IPS-18a (cell line): ENCODE measurements around the gene TIMM8B.
A peak's percentile ranks its signal among the peaks of the same experiment; 100 is the strongest.
"Not testable (repeated sequence)": the region's sequence is repeated elsewhere in the genome, so short reads cannot be mapped to it uniquely, and the experiment has no call there.

Experiments used
- H3K27ac ChIP-seq: one replicate; pipeline ENCODE4 v1.5.1; 2013; ENCODE audit warnings: low read length
- H3K27me3 ChIP-seq: one replicate; pipeline ENCODE4 v1.6.1; 2013; ENCODE audit warnings: mild to moderate bottlenecking, low read length; ENCODE audit not compliant: control insufficient read depth, insufficient read depth
- H3K36me3 ChIP-seq: one replicate; pipeline ENCODE4 v1.6.1; 2013; ENCODE audit warnings: low read depth, low read length; ENCODE audit not compliant: control insufficient read depth
- H3K4me1 ChIP-seq: one replicate; pipeline ENCODE4 v1.6.1; 2013; ENCODE audit warnings: low read depth, low read length; ENCODE audit not compliant: control insufficient read depth
- H3K4me3 ChIP-seq: one replicate; pipeline ENCODE4 v1.5.1; 2013; ENCODE audit warnings: low read length
- H3K9ac ChIP-seq: one replicate; pipeline ENCODE4 v1.6.1; 2013; ENCODE audit warnings: mild to moderate bottlenecking, low read length, moderate library complexity
- H3K9me3 ChIP-seq: one replicate; pipeline ENCODE4 v1.6.1; 2013; ENCODE audit warnings: low read depth, low read length; ENCODE audit not compliant: control insufficient read depth

The TIMM8B gene

GRCh38 chr11:112113539-112114457 lies 27.2 kb upstream of the TIMM8B start:
- Histone ChIP-seq H3K9ac (no peak overlapping the region), H3K36me3 (no peaks in the 10 kb centered on the region), H3K4me1 (no peaks in the 10 kb centered on the region), H3K27me3 (no peaks in the 10 kb centered on the region), H3K9me3 (no peaks in the 10 kb centered on the region), H3K4me3 (no peak overlapping the region), H3K27ac (no peak overlapping the region)

- Histone ChIP-seq H3K9me3 (no peaks in the 10 kb centered on the region), H3K27ac (no peak overlapping the region), H3K27me3 (no peaks in the 10 kb centered on the region), H3K9ac (no peak overlapping the region), H3K4me1 (no peaks in the 10 kb centered on the region), H3K36me3 (no peaks in the 10 kb centered on the region), H3K4me3 (no peak overlapping the region)
Observed at GRCh38 chr11:112106070-112106469, 19.5 kb upstream of the TIMM8B start.

GRCh38 chr11:112103446-112103845 lies 16.9 kb upstream of the TIMM8B start:
- H3K9ac ChIP-seq = no peak overlapping the region
- no peaks in the 10 kb centered on the region for H3K4me1 ChIP-seq
- no peaks in the 10 kb centered on the region for H3K9me3 ChIP-seq
- no peak overlapping the region for H3K27ac ChIP-seq
- no peaks in the 10 kb centered on the region for H3K27me3 ChIP-seq
- no peaks in the 10 kb centered on the region for H3K36me3 ChIP-seq
- H3K4me3 ChIP-seq = no peak overlapping the region

GRCh38 chr11:112100462-112100861 lies 13.9 kb upstream of the TIMM8B start:
- Histone ChIP-seq H3K4me3 (no peak overlapping the region), H3K27me3 (no peaks in the 10 kb centered on the region), H3K9ac (no peak overlapping the region), H3K9me3 (no peaks in the 10 kb centered on the region), H3K27ac (no peak overlapping the region), H3K36me3 (peaks cover 8% of the 10 kb centered on the region), H3K4me1 (no peaks in the 10 kb centered on the region)

- peaks cover 20% of the 10 kb centered on the region for H3K36me3 ChIP-seq
- H3K9ac ChIP-seq = no peak overlapping the region
- H3K27me3 ChIP-seq = no peaks in the 10 kb centered on the region
- H3K9me3 ChIP-seq = no peaks in the 10 kb centered on the region
- no peaks in the 10 kb centered on the region for H3K4me1 ChIP-seq
- H3K4me3 ChIP-seq = no peak overlapping the region
- no peak overlapping the region for H3K27ac ChIP-seq
Observed at GRCh38 chr11:112097734-112098528, 11.4 kb upstream of the TIMM8B start.

GRCh38 chr11:112096194-112096593 lies 9.6 kb upstream of the TIMM8B start:
- Histone ChIP-seq H3K27ac (no peak overlapping the region), H3K36me3 (peaks cover 30% of the 10 kb centered on the region), H3K9me3 (no peaks in the 10 kb centered on the region)

GRCh38 chr11:112095302-112095701 lies 8.7 kb upstream of the TIMM8B start:
- peaks cover 39% of the 10 kb centered on the region for H3K36me3 ChIP-seq

More at GRCh38 chr11:112096194-112096593, 9.6 kb upstream of the TIMM8B start:
- Histone ChIP-seq H3K27me3 (no peaks in the 10 kb centered on the region), H3K4me3 (no peak overlapping the region), H3K4me1 (no peaks in the 10 kb centered on the region), H3K9ac (no peak overlapping the region)

GRCh38 chr11:112087212-112087611 lies 656 bp upstream of the TIMM8B start:
- peak overlapping the region; percentile 54 for H3K27ac ChIP-seq
- peak overlapping the region; percentile 91 for H3K9ac ChIP-seq
- H3K27me3 ChIP-seq = no peaks in the 10 kb centered on the region
- no peaks in the 10 kb centered on the region for H3K9me3 ChIP-seq
- H3K4me1 ChIP-seq = no peaks in the 10 kb centered on the region
- H3K4me3 ChIP-seq = peak overlapping the region; percentile 80
- peaks cover 60% of the 10 kb centered on the region for H3K36me3 ChIP-seq

More at GRCh38 chr11:112095302-112095701, 8.7 kb upstream of the TIMM8B start:
- not testable (repeated sequence) for H3K9ac ChIP-seq, H3K4me1 ChIP-seq, H3K27ac ChIP-seq, H3K4me3 ChIP-seq, H3K27me3 ChIP-seq, H3K9me3 ChIP-seq

- Histone ChIP-seq H3K9ac (peak overlapping the region; percentile 91), H3K36me3 (peaks cover 58% of the 10 kb centered on the region), H3K27ac (peak overlapping the region; percentile 31), H3K4me3 (peak overlapping the region; percentile 80), H3K4me1 (no peaks in the 10 kb centered on the region), H3K9me3 (no peaks in the 10 kb centered on the region), H3K27me3 (no peaks in the 10 kb centered on the region)
Observed at GRCh38 chr11:112085822-112086421, 634 bp downstream of the TIMM8B start.

- Histone ChIP-seq H3K4me3 (no peak overlapping the region), H3K27ac (no peak overlapping the region), H3K4me1 (no peaks in the 10 kb centered on the region), H3K9ac (no peak overlapping the region), H3K36me3 (peaks cover 53% of the 10 kb centered on the region), H3K27me3 (no peaks in the 10 kb centered on the region), H3K9me3 (no peaks in the 10 kb centered on the region)
Observed at GRCh38 chr11:112082729-112083128, 3.8 kb downstream of the TIMM8B start.
